ENCODE results near the gene TOB1. TPM values are rescaled to one million over a fixed set of nuclear protein-coding genes. Genes with fewer than 3 reads are reported as not detected.
A peak's percentile ranks its signal among the peaks of the same experiment; 100 is the strongest.

TOB1 gene
- total RNA-seq, 1 experiment from 2014 or later, result 31.6 TPM

DNA sequence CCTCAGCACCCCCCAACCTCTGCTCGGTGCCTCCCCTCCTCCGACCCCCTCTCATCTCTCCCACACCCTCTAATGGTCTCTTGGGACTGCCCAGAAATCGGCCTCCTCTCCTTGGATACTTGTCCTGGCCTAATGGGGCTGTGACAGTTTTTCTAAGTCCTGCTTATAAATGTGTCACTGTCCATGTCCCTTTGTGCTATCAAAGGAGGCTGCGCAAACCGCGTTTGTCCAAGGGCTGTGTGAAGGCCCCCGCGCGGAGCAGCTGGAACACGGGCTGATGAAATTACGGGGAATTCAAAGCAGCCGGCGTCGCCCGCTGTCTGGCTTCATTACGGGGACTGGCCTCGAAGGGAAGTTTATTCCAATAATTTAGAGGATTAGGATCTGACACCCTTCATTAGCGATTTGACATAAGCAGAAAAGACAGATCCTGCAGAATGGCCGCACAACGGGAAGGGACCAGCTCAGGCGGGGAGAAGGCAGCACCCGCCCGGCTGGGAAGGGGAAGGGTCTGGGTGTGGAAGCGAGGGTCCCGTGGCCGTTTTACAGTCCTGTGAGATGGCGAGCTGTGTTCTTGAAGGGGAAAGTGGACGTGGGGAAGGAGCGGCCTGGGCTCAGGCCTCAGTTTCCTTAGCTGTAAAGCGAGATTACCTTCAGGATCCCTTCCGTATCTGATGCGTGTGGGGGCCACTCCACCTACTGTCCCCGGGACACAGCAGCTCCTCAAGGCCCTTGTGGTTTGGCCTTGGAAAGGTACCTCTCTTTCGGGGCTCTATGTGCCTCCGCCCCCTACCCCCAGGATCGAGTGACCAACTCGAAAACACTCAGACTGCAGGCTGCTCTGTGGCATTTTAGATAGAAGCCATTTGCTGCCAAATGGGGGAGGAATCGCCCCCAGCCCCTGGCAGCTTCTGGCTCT is 32.4 kb downstream of the TOB1 start:
- no peak overlapping the region for H3K4me2 ChIP-seq (ENCODE audit: insufficient read depth, insufficient read length, low read length)
- H2BK12ac ChIP-seq (ENCODE audit: insufficient read length, low read depth, low read length), result no peak overlapping the region
- peaks cover 3% of the 10 kb centered on the region for H3K23me2 ChIP-seq (ENCODE audit: insufficient read length, low read depth, low read length, poor library complexity, severe bottlenecking)
- no peaks in the 10 kb centered on the region for H3K9me3 ChIP-seq (ENCODE audit: control insufficient read depth, low read depth, low read length)
- no peak overlapping the region for H3K27ac ChIP-seq (ENCODE audit: insufficient read length, low read depth, low read length)
- no peaks in the 10 kb centered on the region for H3K27me3 ChIP-seq (ENCODE audit: insufficient read depth, low read length)
- H3K4me1 ChIP-seq (ENCODE audit: insufficient read depth, low read length), result peaks cover 6% of the 10 kb centered on the region; the same call in 1 of the 2 replicates
- Mint-ChIP-seq H3K9me3 (no peaks in the 10 kb centered on the region), H3K27me3 (ENCODE audit: low read depth) (no peaks in the 10 kb centered on the region; the same call in 1 of the 2 replicates), H3K36me3 (ENCODE audit: insufficient read depth in 1 of 3, low read depth in 3 of 3) (no peaks in the 10 kb centered on the region; a peak in 2 of 7 replicates), H3K27ac (no peak overlapping the region), H3K4me3 (peak overlapping the region in 1 of 2 experiments; percentile 29; a peak in 2 of 5 replicates), H3K4me1 (peaks cover 56 to 85% of the 10 kb centered on the region in 2 experiments)
- WGBS (ENCODE audit: extremely low coverage, insufficient read length, low lambda C conversion rate), result no CpG with 5 or more reads among the region's 38 CpGs
- H4K5ac ChIP-seq (ENCODE audit: insufficient read length, low read depth, low read length), result no peak overlapping the region
- H2AFZ ChIP-seq (ENCODE audit: low read length), result no peak overlapping the region
- no peak overlapping the region for H2BK20ac ChIP-seq (ENCODE audit: low read depth, low read length, poor library complexity, severe bottlenecking)
- H3K23ac ChIP-seq (ENCODE audit: insufficient read length, low read depth, low read length), result no peak overlapping the region
- no peak overlapping the region for H3K9ac ChIP-seq (ENCODE audit: extremely low read depth, insufficient read length, low read length)
- peak; percentile 26 for DNase-seq
- H4K8ac ChIP-seq (replicated peaks; ENCODE audit: insufficient read length, low read depth, low read length), result no peak overlapping the region
- no peaks in the 10 kb centered on the region for H3K79me1 ChIP-seq (ENCODE audit: insufficient read depth, low read depth, low read length, poor library complexity, severe bottlenecking)
- no peak overlapping the region for H3K14ac ChIP-seq (ENCODE audit: insufficient read depth, low read length)
- H4K91ac ChIP-seq (ENCODE audit: insufficient read length, low read depth, low read length), result no peak overlapping the region
- no peak overlapping the region for H2BK15ac ChIP-seq (ENCODE audit: low read depth, low read length)
- TF ChIP-seq, protein P1, sequence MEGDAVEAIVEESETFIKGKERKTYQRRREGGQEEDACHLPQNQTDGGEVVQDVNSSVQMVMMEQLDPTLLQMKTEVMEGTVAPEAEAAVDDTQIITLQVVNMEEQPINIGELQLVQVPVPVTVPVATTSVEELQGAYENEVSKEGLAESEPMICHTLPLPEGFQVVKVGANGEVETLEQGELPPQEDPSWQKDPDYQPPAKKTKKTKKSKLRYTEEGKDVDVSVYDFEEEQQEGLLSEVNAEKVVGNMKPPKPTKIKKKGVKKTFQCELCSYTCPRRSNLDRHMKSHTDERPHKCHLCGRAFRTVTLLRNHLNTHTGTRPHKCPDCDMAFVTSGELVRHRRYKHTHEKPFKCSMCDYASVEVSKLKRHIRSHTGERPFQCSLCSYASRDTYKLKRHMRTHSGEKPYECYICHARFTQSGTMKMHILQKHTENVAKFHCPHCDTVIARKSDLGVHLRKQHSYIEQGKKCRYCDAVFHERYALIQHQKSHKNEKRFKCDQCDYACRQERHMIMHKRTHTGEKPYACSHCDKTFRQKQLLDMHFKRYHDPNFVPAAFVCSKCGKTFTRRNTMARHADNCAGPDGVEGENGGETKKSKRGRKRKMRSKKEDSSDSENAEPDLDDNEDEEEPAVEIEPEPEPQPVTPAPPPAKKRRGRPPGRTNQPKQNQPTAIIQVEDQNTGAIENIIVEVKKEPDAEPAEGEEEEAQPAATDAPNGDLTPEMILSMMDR (conservative IDR thresholded peaks at IDR 0.05), result no peak
- no peak overlapping the region for H3K56ac ChIP-seq (ENCODE audit: insufficient read length, low read depth, low read length)
- H3K4ac ChIP-seq (ENCODE audit: low read depth, low read length), result no peak overlapping the region
- H2AK5ac ChIP-seq (ENCODE audit: insufficient read length, low read length), result no peak overlapping the region
- no peak overlapping the region for H3K18ac ChIP-seq (ENCODE audit: insufficient read length, low read depth, low read length)
- H3K79me2 ChIP-seq (ENCODE audit: insufficient read depth, low read length), result no peaks in the 10 kb centered on the region
- no peak overlapping the region for H3T11ph ChIP-seq (ENCODE audit: low read length)
- no peak overlapping the region for H2BK120ac ChIP-seq (ENCODE audit: low read depth, low read length, poor library complexity, severe bottlenecking)
- H2BK5ac ChIP-seq (ENCODE audit: insufficient read length, low read length), result no peak overlapping the region
- H4K20me1 ChIP-seq (ENCODE audit: control insufficient read depth, insufficient read depth, insufficient read length), result no peaks in the 10 kb centered on the region

Measured in H9 (cell line).